Ovary (tissue), 3 donors: Measurements from ENCODE around the gene MAPT.

Experiments
- CTCF ChIP-seq, 3 donors: fragments of 450-650 bp in 2 of 3; fragments of 200-600 bp in 1 of 3; IDR thresholded peaks; one replicate each; pipeline versions ENCODE4 v1.5.1 to v1.8.0; 2016 to 2022; ENCODE audit warnings: antibody characterized with exemption in 3 of 3, mild to moderate bottlenecking in 1 of 3
- EP300 ChIP-seq: sonication (generic); formaldehyde crosslinking; IDR thresholded peaks from one replicate; pipeline ENCODE4 v1.6.1; 2017; ENCODE audit warnings: antibody characterized with exemption
- POLR2A ChIP-seq: fragments of 450-650 bp; IDR thresholded peaks from one replicate; pipeline ENCODE4 v1.6.1; 2017; ENCODE audit warnings: antibody characterized with exemption, mild to moderate bottlenecking, moderate library complexity
- donor health status: DM: no; HTN: no; CAD: no.

- TF ChIP-seq CTCF (IDR thresholded peaks at IDR 0.05) (no peak), EP300 (no peak), POLR2A (no peak)
Measured at GRCh38 chr17:45949755-45950320, 55.5 kb downstream of the MAPT start.
